Tibial artery (tissue), 4 donors: ENCODE measurements around the gene ZGPAT.
"Not testable (repeated sequence)": the region's sequence is repeated elsewhere in the genome, so short reads cannot be mapped to it uniquely, and the experiment has no call there.

Experiments used
- DNase-seq, 2 donors: peaks; one replicate each; pipeline ENCODE4 v3.0.0-alpha.2; 2019
- H3K27ac ChIP-seq, 2 donors: fragments of 200-600 bp; sonication (generic) in 1 of 2; 1 replicate in 1 of 2; 2 replicates in 1 of 2; pipeline ENCODE4 v1.5.1; 2018 to 2019; ENCODE audit warnings: mild to moderate bottlenecking in 1 of 2
- H3K27me3 ChIP-seq, 2 donors: fragments of 200-600 bp; sonication (generic) in 1 of 2; one replicate each; pipeline versions ENCODE4 v1.5.1 to v1.6.0; 2016 to 2019
- H3K36me3 ChIP-seq, 3 donors: fragments of 200-600 bp; sonication (generic) in 2 of 3; one replicate each; pipeline ENCODE4 v1.5.1; 2016 to 2019; ENCODE audit warnings: mild to moderate bottlenecking in 2 of 3
- H3K4me1 ChIP-seq, 4 donors: fragments of 200-600 bp; sonication (generic) in 2 of 4; 1 replicate in 3 of 4; 2 replicates in 1 of 4; pipeline ENCODE4 v1.5.1; 2016 to 2019
- H3K4me3 ChIP-seq, 2 donors: fragments of 200-600 bp; sonication (generic) in 1 of 2; 1 replicate in 1 of 2; 2 replicates in 1 of 2; pipeline ENCODE4 v1.5.1; 2018 to 2019; ENCODE audit warnings: mild to moderate bottlenecking in 2 of 2
- H3K9me3 ChIP-seq, 3 donors: fragments of 200-600 bp; sonication (generic) in 1 of 3; one replicate each; pipeline ENCODE4 v1.5.1; 2016 to 2019
- CTCF ChIP-seq, 2 experiments: fragments of 200-600 bp in 1 of 2; fragments of 450-650 bp in 1 of 2; IDR thresholded peaks; one replicate each; pipeline ENCODE4 v1.5.1; 2017 to 2019; ENCODE audit warnings: antibody characterized with exemption in 2 of 2, mild to moderate bottlenecking in 1 of 2, moderate library complexity in 1 of 2
- intact Hi-C: fragments of 100-400 bp; cut with DNase I; formaldehyde crosslinking; loops from one replicate; pipeline ENCODE4 v1.15.0; 2023; ENCODE audit warnings: low total_unique reads

Gene ZGPAT

GRCh38 chr20:63714858-63715257, 7.0 kb downstream of the ZGPAT start:
- Histone ChIP-seq H3K4me1 (peaks cover 0 to 12% (median 0%) of the 10 kb centered on the region in 4 donors), H3K27me3 (no peaks in the 10 kb centered on the region), H3K27ac (no peak overlapping the region), H3K36me3 (peaks cover 75 to 93% (median 88%) of the 10 kb centered on the region in 3 donors), H3K4me3 (no peak overlapping the region), H3K9me3 (peaks cover 0 to 17% (median 12%) of the 10 kb centered on the region in 3 donors)
- intact Hi-C loops, result no loop called here
- TF ChIP-seq CTCF (IDR thresholded peaks at IDR 0.05), result no peak
- DNase-seq, result no peak

GRCh38 chr20:63718996-63719395, 11.2 kb downstream of the ZGPAT start:
- no peak for TF ChIP-seq CTCF (IDR thresholded peaks at IDR 0.05)

GRCh38 chr20:63722967-63723622, 15.3 kb downstream of the ZGPAT start:
- H3K27ac ChIP-seq, DNase-seq, H3K27me3 ChIP-seq, H3K4me1 ChIP-seq, H3K4me3 ChIP-seq, intact Hi-C loops: not testable (repeated sequence)
- H3K9me3 ChIP-seq, result peaks cover 0 to 27% (median 13%) of the 10 kb centered on the region in 3 donors
- H3K36me3 ChIP-seq, result peaks cover 27 to 59% (median 53%) of the 10 kb centered on the region in 3 donors

More at GRCh38 chr20:63718996-63719395, 11.2 kb downstream of the ZGPAT start:
- intact Hi-C loops, result no loop called here
- H3K9me3 ChIP-seq, result peaks cover 0 to 17% (median 12%) of the 10 kb centered on the region in 3 donors
- H3K27ac ChIP-seq, result no peak overlapping the region
- no peaks in the 10 kb centered on the region for H3K27me3 ChIP-seq
- H3K36me3 ChIP-seq, result peaks cover 63 to 87% (median 69%) of the 10 kb centered on the region in 3 donors
- DNase-seq, result no peak
- no peak overlapping the region for H3K4me3 ChIP-seq
- no peaks in the 10 kb centered on the region for H3K4me1 ChIP-seq

GRCh38 chr20:63730189-63730733, 22.4 kb downstream of the ZGPAT start:
- DNase-seq, result peak in 1 of 2 donors; percentile 34
- H3K27ac ChIP-seq, H3K4me3 ChIP-seq, H3K4me1 ChIP-seq, H3K27me3 ChIP-seq: not testable (repeated sequence)
- Histone ChIP-seq H3K36me3 (peaks cover 24 to 45% (median 39%) of the 10 kb centered on the region in 3 donors), H3K9me3 (peaks cover 0 to 12% (median 3%) of the 10 kb centered on the region in 3 donors)
- intact Hi-C loops, result loop anchor here (10.0 kb wide), 2 partner anchors 75 to 135 kb away; partner anchors contain the start of genes ABHD16B, RTEL1, STMN3 and TPD52L2

- peaks cover 24 to 49% (median 45%) of the 10 kb centered on the region in 3 donors for H3K36me3 ChIP-seq
- peak in 1 of 2 donors; percentile 6 for DNase-seq
- intact Hi-C loops, result loop anchor here (10.0 kb wide), 2 partner anchors 77 to 133 kb away; partner anchors contain the start of genes ABHD16B, RTEL1, STMN3 and TPD52L2
- no peaks in the 10 kb centered on the region for H3K27me3 ChIP-seq
- H3K9me3 ChIP-seq, result peaks cover 0 to under 1% (median 0%) of the 10 kb centered on the region in 3 donors
- no peak overlapping the region for H3K4me3 ChIP-seq
- no peak for TF ChIP-seq CTCF (IDR thresholded peaks at IDR 0.05)
- no peak overlapping the region for H3K27ac ChIP-seq
- H3K4me1 ChIP-seq, result no peaks in the 10 kb centered on the region
These were observed 23.6 kb downstream of the ZGPAT start for GRCh38 chr20:63731410-63731809.

GRCh38 chr20:63732118-63733095, 24.6 kb downstream of the ZGPAT start:
- TF ChIP-seq CTCF (IDR thresholded peaks at IDR 0.05), result no peak
- Histone ChIP-seq H3K27me3 (no peaks in the 10 kb centered on the region), H3K27ac (no peak overlapping the region), H3K4me3 (no peak overlapping the region), H3K4me1 (peaks cover 0 to 4% (median 2%) of the 10 kb centered on the region in 4 donors), H3K36me3 (peaks cover 24 to 53% (median 45%) of the 10 kb centered on the region in 3 donors), H3K9me3 (no peaks in the 10 kb centered on the region)
- DNase-seq, result peak in 1 of 2 donors; percentile 20
- intact Hi-C loops, result loop anchor here (10.0 kb wide), 2 partner anchors 78 to 132 kb away; partner anchors contain the start of genes ABHD16B, RTEL1, STMN3 and TPD52L2
